Heart left ventricle (tissue), 16 donors: ENCODE measurements around the gene LYPD6B. TPM values are rescaled to one million over a fixed set of nuclear protein-coding genes. Genes with fewer than 3 reads are reported as not detected.

Source experiments
- ATAC-seq, 4 donors: fragments of 200-7000 bp; cut with Tn5 transposase; one replicate each; pipeline ENCODE4 v1.9.1; 2020 to 2022; ENCODE audit warnings: moderate library complexity in 4 of 4, mild to moderate bottlenecking in 3 of 4, moderate number of reproducible peaks in 1 of 4
- DNase-seq, 5 donors: peaks; one replicate each; pipeline ENCODE4 v3.0.0-alpha.2; 2020
- H3K27ac ChIP-seq, 12 donors: fragments of 200-600 bp; sonication (generic) in 4 of 12; one replicate each; pipeline versions ENCODE4 v1.5.0 to v1.8.0; 2016 to 2022; ENCODE audit warnings: mild to moderate bottlenecking in 2 of 12
- H3K27me3 ChIP-seq, 9 donors: fragments of 200-600 bp; sonication (generic) in 2 of 9; one replicate each; pipeline versions ENCODE4 v1.5.1 to v1.8.0; 2016 to 2022; ENCODE audit warnings: mild to moderate bottlenecking in 3 of 9
- H3K36me3 ChIP-seq, 9 donors: fragments of 200-600 bp; sonication (generic) in 2 of 9; one replicate each; pipeline versions ENCODE4 v1.5.0 to v1.8.0; 2018 to 2022; ENCODE audit warnings: mild to moderate bottlenecking in 2 of 9
- H3K4me1 ChIP-seq, 12 donors: fragments of 200-600 bp; sonication (generic) in 4 of 12; one replicate each; pipeline versions ENCODE4 v1.5.0 to v1.8.0; 2016 to 2022; ENCODE audit warnings: mild to moderate bottlenecking in 3 of 12
- H3K4me3 ChIP-seq, 12 donors: fragments of 200-600 bp; sonication (generic) in 4 of 12; one replicate each; pipeline versions ENCODE4 v1.5.0 to v1.8.0; 2017 to 2022; ENCODE audit warnings: mild to moderate bottlenecking in 9 of 12, moderate library complexity in 4 of 12
- H3K9me3 ChIP-seq, 12 donors: fragments of 200-600 bp; sonication (generic) in 4 of 12; one replicate each; pipeline versions ENCODE4 v1.5.0 to v1.8.0; 2016 to 2022; ENCODE audit warnings: mild to moderate bottlenecking in 1 of 12
- POLR2A ChIP-seq, 2 donors: fragments of 450-650 bp; IDR thresholded peaks; one replicate each; pipeline ENCODE4 v1.6.1; 2017; ENCODE audit warnings: antibody characterized with exemption in 2 of 2, mild to moderate bottlenecking in 2 of 2, moderate library complexity in 2 of 2
- WGBS, 4 donors: extraction: QIAGEN DNeasy Blood & Tissue Kit in 2 of 4; methylation state at CpG; one replicate each; pipeline versions ENCODE4 v1.1.5 to v1.1.7; 2013 to 2018; 5-methylcytosine and 5-hydroxymethylcytosine counted together
- intact Hi-C, 10 donors: fragments of 100-400 bp; cut with DNase I; formaldehyde crosslinking; loops; one replicate each; pipeline versions ENCODE4 v1.11.1 to v1.14.2; 2022
- polyA plus RNA-seq, 2 donors: library from polyadenylated mRNA; stranded (reverse); fragments of 200-250 nt; gene quantifications; one replicate each; pipeline ENCODE4 v1.2.3, GENCODE V29; 2013
- total RNA-seq, 9 donors: library from RNA; depleted of rRNA in 2 of 9; stranded (reverse); fragments of >200 nt in 2 of 9; fragmentation: NEBNext Ultra II Directional in 3 of 9; extraction: Animal tissue kit (Norgen Biotek cat#: 25700) in 3 of 9; gene quantifications; one replicate each; pipeline versions ENCODE4 v1.1.0 to v1.2.4, GENCODE V29; 2016 to 2023
- TF ChIP-seq, protein P1 (sequence below), 12 donors: fragments of 200-600 bp; sonication (generic) in 4 of 12; IDR thresholded peaks; one replicate each; pipeline versions ENCODE4 v1.5.0 to v1.8.0; 2018 to 2022; ENCODE audit warnings: antibody characterized with exemption in 12 of 12, mild to moderate bottlenecking in 5 of 12
- donor health status: ischemic (EF 13 %, LVEDD 7.1; RV severe dilation, severe dysfunction).
- donor health status: healthy with polysubstance abuse.
- donor health status: DM: no; HTN: yes; CAD: no.
- donor health status: DM: no; HTN: no; CAD: no.
- donor health status: ischemic (EF 25% LVEDD 6.9; RV normal size, moderate dysfunction).
- donor health status: ischemic (EF 25% LVEDD 5.7; RV mildly dilated, moderate dysfunction).
- donor health status: healthy.
- donor health status: DM: yes; HTN: yes; CAD: no.
- donor health status: ischemic (EF 35%, LVEDD 5.7; RV mildly dilated, moderate dysfunction).
- donor health status: nonischemic (EF 11% LVEDD 7.7; RV severe dilation, severe dysfunction).
- donor health status: DM: yes; HTN: yes; CAD: no.
- donor health status: PGD.
- donor health status: ischemic (EF 29% LVEDD 5.4; RV normal size, mild dysfunction).
- donor health status: nonischemic (EF 23%, LVEDD 6.1; RV moderate dilation, normal function).

Gene LYPD6B
- total and polyA plus RNA-seq, 11 donors: not detected

DNA sequence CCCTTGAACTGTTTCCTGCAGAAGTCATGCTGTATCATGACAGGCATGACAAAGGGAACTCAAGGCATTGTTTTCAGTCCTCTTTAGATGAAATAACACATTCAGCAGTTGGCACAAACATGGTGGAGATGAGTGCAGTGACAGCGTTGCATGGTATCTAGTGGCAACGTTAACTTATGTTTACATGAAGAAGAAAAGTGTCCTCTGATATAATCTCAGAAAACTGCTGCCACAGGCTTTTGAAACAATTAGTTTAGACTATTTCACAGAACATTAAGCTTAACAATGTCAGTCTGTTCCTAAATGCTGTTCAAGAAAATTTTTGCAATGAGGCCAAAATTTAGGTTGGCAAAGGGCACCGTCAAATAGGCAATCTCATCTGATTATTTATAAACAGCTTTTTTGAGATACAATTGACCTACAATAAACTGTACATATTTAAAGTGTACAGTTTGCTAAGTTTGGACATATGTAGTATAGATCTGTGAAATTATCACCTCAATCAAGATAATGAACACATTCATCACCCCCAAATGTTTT, 64.7 kb downstream of the LYPD6B start:
- Histone ChIP-seq H3K4me1 (no peaks in the 10 kb centered on the region), H3K27ac (no peak overlapping the region), H3K9me3 (peaks cover 0 to 9% (median 0%) of the 10 kb centered on the region in 12 donors), H3K36me3 (no peaks in the 10 kb centered on the region), H3K27me3 (no peaks in the 10 kb centered on the region), H3K4me3 (no peak overlapping the region)
- WGBS, 4 donors: 81 to 94% (median 86%) methylated on average over 3 of the region's 3 CpGs
- no peak for TF ChIP-seq POLR2A (IDR thresholded peaks at IDR 0.05)
- TF ChIP-seq, protein P1, sequence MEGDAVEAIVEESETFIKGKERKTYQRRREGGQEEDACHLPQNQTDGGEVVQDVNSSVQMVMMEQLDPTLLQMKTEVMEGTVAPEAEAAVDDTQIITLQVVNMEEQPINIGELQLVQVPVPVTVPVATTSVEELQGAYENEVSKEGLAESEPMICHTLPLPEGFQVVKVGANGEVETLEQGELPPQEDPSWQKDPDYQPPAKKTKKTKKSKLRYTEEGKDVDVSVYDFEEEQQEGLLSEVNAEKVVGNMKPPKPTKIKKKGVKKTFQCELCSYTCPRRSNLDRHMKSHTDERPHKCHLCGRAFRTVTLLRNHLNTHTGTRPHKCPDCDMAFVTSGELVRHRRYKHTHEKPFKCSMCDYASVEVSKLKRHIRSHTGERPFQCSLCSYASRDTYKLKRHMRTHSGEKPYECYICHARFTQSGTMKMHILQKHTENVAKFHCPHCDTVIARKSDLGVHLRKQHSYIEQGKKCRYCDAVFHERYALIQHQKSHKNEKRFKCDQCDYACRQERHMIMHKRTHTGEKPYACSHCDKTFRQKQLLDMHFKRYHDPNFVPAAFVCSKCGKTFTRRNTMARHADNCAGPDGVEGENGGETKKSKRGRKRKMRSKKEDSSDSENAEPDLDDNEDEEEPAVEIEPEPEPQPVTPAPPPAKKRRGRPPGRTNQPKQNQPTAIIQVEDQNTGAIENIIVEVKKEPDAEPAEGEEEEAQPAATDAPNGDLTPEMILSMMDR (IDR thresholded peaks at IDR 0.05): no peak
- ATAC-seq: no peak
- intact Hi-C loops: no loop called here
- DNase-seq: no peak

DNA sequence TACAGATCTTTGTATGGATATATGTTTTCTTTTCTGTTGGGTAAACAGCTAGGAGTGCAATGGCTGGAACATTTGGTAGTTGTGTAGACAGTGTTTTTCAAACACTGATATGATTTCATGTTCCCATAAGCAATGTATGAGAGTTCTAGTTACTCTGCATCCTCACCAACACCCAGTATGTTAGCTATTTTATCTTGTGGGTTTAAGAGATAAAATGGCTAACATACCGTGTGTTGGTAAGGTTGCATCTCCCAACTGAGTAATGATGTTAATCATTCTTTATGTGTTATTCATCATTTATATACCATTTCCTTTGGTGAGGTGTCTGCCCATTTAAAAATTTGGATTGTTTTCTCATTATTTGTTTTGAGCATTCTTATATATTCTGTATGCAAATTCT, 65.7 kb downstream of the LYPD6B start:
- intact Hi-C loops: no loop called here
- no peak for ATAC-seq

DNA sequence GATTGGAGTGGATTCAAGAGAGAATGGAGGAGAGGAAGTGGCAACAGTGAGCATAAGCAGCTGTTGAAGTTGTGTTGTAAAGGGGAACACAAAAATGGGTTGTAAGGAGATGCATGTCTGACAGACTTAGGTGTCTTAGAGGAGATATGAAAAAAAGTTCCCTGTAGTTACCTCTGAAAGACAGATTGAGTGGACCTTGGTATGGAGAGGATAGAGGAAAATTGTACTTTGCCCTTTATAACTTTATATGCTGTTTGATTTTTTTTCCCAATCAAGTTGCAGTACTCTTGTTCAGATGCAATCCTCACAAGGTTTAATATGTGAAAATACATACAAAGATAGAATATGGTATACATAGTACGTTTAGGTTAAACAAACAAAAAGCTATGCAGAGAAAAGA, 73.6 kb downstream of the LYPD6B start:
- WGBS, 4 donors: 69 to 87% (median 79%) methylated on average over 1 of the region's 1 CpG
- TF ChIP-seq, protein P1 (IDR thresholded peaks at IDR 0.05): no peak
- TF ChIP-seq POLR2A (IDR thresholded peaks at IDR 0.05): no peak
- no peaks in the 10 kb centered on the region for H3K36me3 ChIP-seq
- H3K27ac ChIP-seq: no peak overlapping the region
- intact Hi-C loops: no loop called here
- H3K4me1 ChIP-seq: no peaks in the 10 kb centered on the region
- H3K4me3 ChIP-seq: no peak overlapping the region
- ATAC-seq (no peak), DNase-seq (no peak)
- peaks cover 0 to 8% (median 0%) of the 10 kb centered on the region in 12 donors for H3K9me3 ChIP-seq
- no peaks in the 10 kb centered on the region for H3K27me3 ChIP-seq

More for the DNA sequence above, 65.7 kb downstream of the LYPD6B start:
- H3K9me3 ChIP-seq: peaks cover 0 to 9% (median 0%) of the 10 kb centered on the region in 12 donors
- H3K27me3 ChIP-seq: no peaks in the 10 kb centered on the region
- DNase-seq: no peak
- no peaks in the 10 kb centered on the region for H3K4me1 ChIP-seq
- WGBS, 4 donors: 63 to 72% (median 67%) methylated on average over 1 of the region's 1 CpG
- no peak for TF ChIP-seq POLR2A (IDR thresholded peaks at IDR 0.05)
- TF ChIP-seq, protein P1 (IDR thresholded peaks at IDR 0.05): no peak
- no peaks in the 10 kb centered on the region for H3K36me3 ChIP-seq
- H3K4me3 ChIP-seq: no peak overlapping the region
- H3K27ac ChIP-seq: no peak overlapping the region

DNA sequence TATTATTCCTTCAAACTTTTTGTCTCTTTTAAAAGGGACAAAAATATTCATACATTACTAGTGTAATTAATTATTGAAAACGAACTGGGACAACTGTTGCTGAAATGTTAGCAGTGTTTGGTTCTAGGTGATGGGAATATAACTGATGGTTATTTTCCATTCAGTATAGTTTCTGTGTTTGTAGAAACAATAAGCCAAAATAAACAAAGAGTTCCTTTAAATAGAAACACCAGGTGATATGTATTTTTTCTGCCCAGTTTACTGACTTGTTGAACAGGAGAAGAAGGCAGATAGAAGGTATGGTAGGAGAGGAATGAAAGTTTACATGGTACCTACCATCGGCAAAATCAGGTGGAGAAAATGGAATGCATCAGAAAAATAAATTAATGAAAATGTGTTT, 74.2 kb downstream of the LYPD6B start:
- Histone ChIP-seq H3K4me3 (no peak overlapping the region), H3K4me1 (no peaks in the 10 kb centered on the region), H3K9me3 (peaks cover 0 to 8% (median 0%) of the 10 kb centered on the region in 12 donors), H3K27ac (no peak overlapping the region), H3K27me3 (no peaks in the 10 kb centered on the region), H3K36me3 (no peaks in the 10 kb centered on the region)
- WGBS, 4 donors: 85 to 90% (median 89%) methylated on average over 2 of the region's 2 CpGs
- no peak for DNase-seq
- no peak for TF ChIP-seq POLR2A (IDR thresholded peaks at IDR 0.05)
- TF ChIP-seq, protein P1 (IDR thresholded peaks at IDR 0.05): no peak
- ATAC-seq: no peak
- intact Hi-C loops: no loop called here
